HepG2 (cell line): Measurements from ENCODE around the gene GALNT11. TPM values are rescaled to one million over a fixed set of nuclear protein-coding genes. Genes with fewer than 3 reads are reported as not detected.

Source experiments
- ADNP ChIP-seq: sonication (generic); formaldehyde crosslinking; IDR thresholded peaks from 2 replicates; pipeline ENCODE4 v1.4.0; 2020; ENCODE audit warnings: missing genetic modification reagents
- CBX2 ChIP-seq, 2 experiments: fragments of 200-600 bp in 1 of 2; sonication (generic); formaldehyde crosslinking in 1 of 2; IDR thresholded peaks; 2 replicates each; pipeline versions ENCODE4 v1.7.0 to v1.8.1; 2018 to 2022; ENCODE audit warnings: low read depth in 2 of 2, low read length in 1 of 2, mild to moderate bottlenecking in 1 of 2, missing genetic modification reagents in 1 of 2
- HOXA3 ChIP-seq: sonication (generic); formaldehyde crosslinking; IDR thresholded peaks from 2 replicates; pipeline ENCODE4 v1.5.0; 2020; ENCODE audit warnings: missing genetic modification reagents
- NAIF1 ChIP-seq: sonication (generic); formaldehyde crosslinking; IDR thresholded peaks from 2 replicates; pipeline ENCODE4 v1.5.0; 2020; ENCODE audit warnings: mild to moderate bottlenecking, missing genetic modification reagents, borderline replicate concordance
- NR2C2 ChIP-seq: sonication (generic); formaldehyde crosslinking; IDR thresholded peaks from 2 replicates; pipeline ENCODE4 v1.4.0; 2020; ENCODE audit warnings: missing genetic modification reagents, mild to moderate bottlenecking, moderate library complexity, borderline replicate concordance
- REL ChIP-seq: sonication (generic); formaldehyde crosslinking; conservative IDR thresholded peaks from 2 replicates; pipeline ENCODE4 v1.8.0; 2022; ENCODE audit warnings: mild to moderate bottlenecking, missing genetic modification reagents, moderate library complexity
- RXRB ChIP-seq: IDR thresholded peaks from 2 replicates; pipeline ENCODE4 v1.6.1; 2016; ENCODE audit warnings: borderline replicate concordance, missing genetic modification reagents, missing compliant biosample characterization
- TCF7L2 ChIP-seq: IDR thresholded peaks from 2 replicates; pipeline ENCODE4 v1.6.1; 2011; ENCODE audit warnings: mild to moderate bottlenecking, low read depth, low read length, moderate library complexity
- TMF1 ChIP-seq: sonication (generic); formaldehyde crosslinking; IDR thresholded peaks from 2 replicates; pipeline ENCODE4 v1.8.1; 2022; ENCODE audit warnings: low read depth, missing genetic modification reagents
- ZNF256 ChIP-seq: sonication (generic); formaldehyde crosslinking; conservative IDR thresholded peaks from 2 replicates; pipeline ENCODE4 v1.4.0; 2020; ENCODE audit warnings: missing genetic modification reagents
- ZNF292 ChIP-seq: sonication (generic); formaldehyde crosslinking; IDR thresholded peaks from 2 replicates; pipeline ENCODE4 v1.8.1; 2022; ENCODE audit warnings: mild to moderate bottlenecking, low read depth, missing genetic modification reagents, borderline replicate concordance
- ZNF614 ChIP-seq: IDR thresholded peaks from 2 replicates; pipeline ENCODE4 v1.6.1; 2018; ENCODE audit warnings: missing biosample characterization, missing genetic modification reagents, inconsistent platforms, borderline replicate concordance
- ZNF724P ChIP-seq: sonication (generic); formaldehyde crosslinking; IDR thresholded peaks from 2 replicates; pipeline ENCODE4 v1.8.0; 2022; ENCODE audit warnings: missing genetic modification reagents, borderline replicate concordance
- polyA plus RNA-seq, 8 experiments: library from polyadenylated mRNA; depleted of rRNA in 3 of 8; stranded (reverse) in 7 of 8; unstranded in 1 of 8; fragments of >200 nt; fragmentation: Illumina TruSeq in 4 of 8; extraction: Trizol in 4 of 8; gene quantifications; 2 replicates each; pipeline versions ENCODE4 v1.2.1 to v1.2.3, GENCODE V29; 2011 to 2016; ENCODE audit warnings: low read depth in 4 of 8, missing spikeins in 1 of 8, mixed read lengths in 1 of 8; ENCODE audit not compliant: insufficient read depth in 1 of 8
- total RNA-seq, 5 experiments: library from RNA; depleted of rRNA; stranded (reverse); fragments of >200 nt; fragmentation: Illumina TruSeq; extraction: Trizol; gene quantifications; 2 replicates each; pipeline ENCODE4 v1.2.3, GENCODE V29; 2016; ENCODE audit warnings: low read depth in 1 of 5
- TF ChIP-seq, protein P1 (sequence below): sonication (generic); formaldehyde crosslinking; IDR thresholded peaks from 2 replicates; pipeline ENCODE4 v1.9.0; 2021; ENCODE audit warnings: mild to moderate bottlenecking, missing genetic modification reagents
- TF ChIP-seq, protein P2 (sequence below): sonication (generic); formaldehyde crosslinking; IDR thresholded peaks from 2 replicates; pipeline ENCODE4 v1.4.0; 2020; ENCODE audit warnings: missing genetic modification reagents, borderline replicate concordance
- TF ChIP-seq, protein P3 (sequence below): IDR thresholded peaks from 2 replicates; pipeline ENCODE4 v1.6.1; 2016; ENCODE audit warnings: missing compliant biosample characterization, missing genetic modification reagents, borderline replicate concordance
- TF ChIP-seq, protein P4 (sequence below): sonication (generic); formaldehyde crosslinking; IDR thresholded peaks from 2 replicates; pipeline ENCODE4 v1.4.0; 2020; ENCODE audit warnings: mild to moderate bottlenecking, missing genetic modification reagents

Gene GALNT11
- total and polyA plus RNA-seq, 2 of the 13 experiments (the other 11 are each of a cell fraction or from before 2014, with no cell fraction given): 9.3 to 16.3 TPM

DNA sequence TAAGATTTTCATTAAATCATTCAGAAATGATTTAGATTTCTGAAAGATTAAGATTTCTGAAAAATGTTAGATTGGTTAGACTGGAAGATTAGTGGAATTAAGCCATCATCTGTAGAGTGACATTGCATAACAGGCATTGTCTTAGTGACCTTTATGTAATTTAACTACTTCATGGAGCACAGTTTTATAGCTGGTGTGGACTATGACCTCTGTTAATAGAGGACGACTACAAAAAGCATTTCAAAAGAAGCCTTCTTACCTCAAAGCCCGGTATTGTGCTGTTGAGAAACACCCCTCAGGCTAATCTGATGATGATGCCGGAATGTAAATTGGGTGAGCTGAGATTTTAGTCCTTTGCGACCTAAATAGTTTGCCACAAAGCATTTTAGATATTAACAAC, 55.6 kb downstream of the GALNT11 start (continued):
- TF ChIP-seq ZNF724P (CRISPR knock-in tag) (no peak), HOXA3 (CRISPR knock-in tag) (peak; percentile 16; the same call in 1 of the 2 replicates), TMF1 (CRISPR knock-in tag) (no peak), ADNP (CRISPR knock-in tag) (no peak), NR2C2 (CRISPR knock-in tag) (peak; percentile 34; the same call in 1 of the 2 replicates), REL (CRISPR knock-in tag) (no peak), CBX2 (IDR thresholded peaks at IDR 0.05; ENCODE audit: low read depth, low read length) (no peak), CBX2 (CRISPR knock-in tag; IDR thresholded peaks at IDR 0.05; ENCODE audit: low read depth) (no peak), ZNF292 (CRISPR knock-in tag) (no peak), TCF7L2 (no peak), NAIF1 (no peak), RXRB (CRISPR knock-in tag) (peak; percentile 79), ZNF256 (CRISPR knock-in tag) (no peak), ZNF614 (CRISPR knock-in tag) (no peak)
- TF ChIP-seq, protein P1, sequence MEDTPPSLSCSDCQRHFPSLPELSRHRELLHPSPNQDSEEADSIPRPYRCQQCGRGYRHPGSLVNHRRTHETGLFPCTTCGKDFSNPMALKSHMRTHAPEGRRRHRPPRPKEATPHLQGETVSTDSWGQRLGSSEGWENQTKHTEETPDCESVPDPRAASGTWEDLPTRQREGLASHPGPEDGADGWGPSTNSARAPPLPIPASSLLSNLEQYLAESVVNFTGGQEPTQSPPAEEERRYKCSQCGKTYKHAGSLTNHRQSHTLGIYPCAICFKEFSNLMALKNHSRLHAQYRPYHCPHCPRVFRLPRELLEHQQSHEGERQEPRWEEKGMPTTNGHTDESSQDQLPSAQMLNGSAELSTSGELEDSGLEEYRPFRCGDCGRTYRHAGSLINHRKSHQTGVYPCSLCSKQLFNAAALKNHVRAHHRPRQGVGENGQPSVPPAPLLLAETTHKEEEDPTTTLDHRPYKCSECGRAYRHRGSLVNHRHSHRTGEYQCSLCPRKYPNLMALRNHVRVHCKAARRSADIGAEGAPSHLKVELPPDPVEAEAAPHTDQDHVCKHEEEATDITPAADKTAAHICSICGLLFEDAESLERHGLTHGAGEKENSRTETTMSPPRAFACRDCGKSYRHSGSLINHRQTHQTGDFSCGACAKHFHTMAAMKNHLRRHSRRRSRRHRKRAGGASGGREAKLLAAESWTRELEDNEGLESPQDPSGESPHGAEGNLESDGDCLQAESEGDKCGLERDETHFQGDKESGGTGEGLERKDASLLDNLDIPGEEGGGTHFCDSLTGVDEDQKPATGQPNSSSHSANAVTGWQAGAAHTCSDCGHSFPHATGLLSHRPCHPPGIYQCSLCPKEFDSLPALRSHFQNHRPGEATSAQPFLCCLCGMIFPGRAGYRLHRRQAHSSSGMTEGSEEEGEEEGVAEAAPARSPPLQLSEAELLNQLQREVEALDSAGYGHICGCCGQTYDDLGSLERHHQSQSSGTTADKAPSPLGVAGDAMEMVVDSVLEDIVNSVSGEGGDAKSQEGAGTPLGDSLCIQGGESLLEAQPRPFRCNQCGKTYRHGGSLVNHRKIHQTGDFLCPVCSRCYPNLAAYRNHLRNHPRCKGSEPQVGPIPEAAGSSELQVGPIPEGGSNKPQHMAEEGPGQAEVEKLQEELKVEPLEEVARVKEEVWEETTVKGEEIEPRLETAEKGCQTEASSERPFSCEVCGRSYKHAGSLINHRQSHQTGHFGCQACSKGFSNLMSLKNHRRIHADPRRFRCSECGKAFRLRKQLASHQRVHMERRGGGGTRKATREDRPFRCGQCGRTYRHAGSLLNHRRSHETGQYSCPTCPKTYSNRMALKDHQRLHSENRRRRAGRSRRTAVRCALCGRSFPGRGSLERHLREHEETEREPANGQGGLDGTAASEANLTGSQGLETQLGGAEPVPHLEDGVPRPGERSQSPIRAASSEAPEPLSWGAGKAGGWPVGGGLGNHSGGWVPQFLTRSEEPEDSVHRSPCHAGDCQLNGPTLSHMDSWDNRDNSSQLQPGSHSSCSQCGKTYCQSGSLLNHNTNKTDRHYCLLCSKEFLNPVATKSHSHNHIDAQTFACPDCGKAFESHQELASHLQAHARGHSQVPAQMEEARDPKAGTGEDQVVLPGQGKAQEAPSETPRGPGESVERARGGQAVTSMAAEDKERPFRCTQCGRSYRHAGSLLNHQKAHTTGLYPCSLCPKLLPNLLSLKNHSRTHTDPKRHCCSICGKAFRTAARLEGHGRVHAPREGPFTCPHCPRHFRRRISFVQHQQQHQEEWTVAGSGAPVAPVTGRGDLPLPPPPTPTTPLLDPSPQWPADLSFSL (CRISPR knock-in tag): no peak
- TF ChIP-seq, protein P2, sequence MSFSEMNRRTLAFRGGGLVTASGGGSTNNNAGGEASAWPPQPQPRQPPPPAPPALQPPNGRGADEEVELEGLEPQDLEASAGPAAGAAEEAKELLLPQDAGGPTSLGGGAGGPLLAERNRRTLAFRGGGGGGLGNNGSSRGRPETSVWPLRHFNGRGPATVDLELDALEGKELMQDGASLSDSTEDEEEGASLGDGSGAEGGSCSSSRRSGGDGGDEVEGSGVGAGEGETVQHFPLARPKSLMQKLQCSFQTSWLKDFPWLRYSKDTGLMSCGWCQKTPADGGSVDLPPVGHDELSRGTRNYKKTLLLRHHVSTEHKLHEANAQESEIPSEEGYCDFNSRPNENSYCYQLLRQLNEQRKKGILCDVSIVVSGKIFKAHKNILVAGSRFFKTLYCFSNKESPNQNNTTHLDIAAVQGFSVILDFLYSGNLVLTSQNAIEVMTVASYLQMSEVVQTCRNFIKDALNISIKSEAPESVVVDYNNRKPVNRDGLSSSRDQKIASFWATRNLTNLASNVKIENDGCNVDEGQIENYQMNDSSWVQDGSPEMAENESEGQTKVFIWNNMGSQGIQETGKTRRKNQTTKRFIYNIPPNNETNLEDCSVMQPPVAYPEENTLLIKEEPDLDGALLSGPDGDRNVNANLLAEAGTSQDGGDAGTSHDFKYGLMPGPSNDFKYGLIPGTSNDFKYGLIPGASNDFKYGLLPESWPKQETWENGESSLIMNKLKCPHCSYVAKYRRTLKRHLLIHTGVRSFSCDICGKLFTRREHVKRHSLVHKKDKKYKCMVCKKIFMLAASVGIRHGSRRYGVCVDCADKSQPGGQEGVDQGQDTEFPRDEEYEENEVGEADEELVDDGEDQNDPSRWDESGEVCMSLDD (CRISPR knock-in tag): no peak
- TF ChIP-seq, protein P3, sequence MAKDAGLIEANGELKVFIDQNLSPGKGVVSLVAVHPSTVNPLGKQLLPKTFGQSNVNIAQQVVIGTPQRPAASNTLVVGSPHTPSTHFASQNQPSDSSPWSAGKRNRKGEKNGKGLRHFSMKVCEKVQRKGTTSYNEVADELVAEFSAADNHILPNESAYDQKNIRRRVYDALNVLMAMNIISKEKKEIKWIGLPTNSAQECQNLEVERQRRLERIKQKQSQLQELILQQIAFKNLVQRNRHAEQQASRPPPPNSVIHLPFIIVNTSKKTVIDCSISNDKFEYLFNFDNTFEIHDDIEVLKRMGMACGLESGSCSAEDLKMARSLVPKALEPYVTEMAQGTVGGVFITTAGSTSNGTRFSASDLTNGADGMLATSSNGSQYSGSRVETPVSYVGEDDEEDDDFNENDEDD (CRISPR knock-in tag): no peak
- TF ChIP-seq, protein P4, sequence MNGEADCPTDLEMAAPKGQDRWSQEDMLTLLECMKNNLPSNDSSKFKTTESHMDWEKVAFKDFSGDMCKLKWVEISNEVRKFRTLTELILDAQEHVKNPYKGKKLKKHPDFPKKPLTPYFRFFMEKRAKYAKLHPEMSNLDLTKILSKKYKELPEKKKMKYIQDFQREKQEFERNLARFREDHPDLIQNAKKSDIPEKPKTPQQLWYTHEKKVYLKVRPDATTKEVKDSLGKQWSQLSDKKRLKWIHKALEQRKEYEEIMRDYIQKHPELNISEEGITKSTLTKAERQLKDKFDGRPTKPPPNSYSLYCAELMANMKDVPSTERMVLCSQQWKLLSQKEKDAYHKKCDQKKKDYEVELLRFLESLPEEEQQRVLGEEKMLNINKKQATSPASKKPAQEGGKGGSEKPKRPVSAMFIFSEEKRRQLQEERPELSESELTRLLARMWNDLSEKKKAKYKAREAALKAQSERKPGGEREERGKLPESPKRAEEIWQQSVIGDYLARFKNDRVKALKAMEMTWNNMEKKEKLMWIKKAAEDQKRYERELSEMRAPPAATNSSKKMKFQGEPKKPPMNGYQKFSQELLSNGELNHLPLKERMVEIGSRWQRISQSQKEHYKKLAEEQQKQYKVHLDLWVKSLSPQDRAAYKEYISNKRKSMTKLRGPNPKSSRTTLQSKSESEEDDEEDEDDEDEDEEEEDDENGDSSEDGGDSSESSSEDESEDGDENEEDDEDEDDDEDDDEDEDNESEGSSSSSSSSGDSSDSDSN: no peak
